Central memory CD4-positive, alpha-beta T cell (primary cell): Measurements from ENCODE around the gene RPLP2.

ENCODE experiments used
- DNase-seq: peaks from one replicate; pipeline ENCODE4 v3.0.0; 2022

Gene RPLP2

GRCh38 chr11:792535-792821 is 17.3 kb upstream of the RPLP2 start:
- DNase-seq: no peak

GRCh38 chr11:792873-793272 is 16.9 kb upstream of the RPLP2 start:
- no peak for DNase-seq

GRCh38 chr11:793556-793955 is 16.2 kb upstream of the RPLP2 start:
- no peak for DNase-seq

GRCh38 chr11:794013-794765 is 15.6 kb upstream of the RPLP2 start:
- no peak for DNase-seq

GRCh38 chr11:794766-795633 is 14.8 kb upstream of the RPLP2 start:
- DNase-seq: no peak

GRCh38 chr11:795634-796564 is 13.9 kb upstream of the RPLP2 start:
- DNase-seq: peak; percentile 71

GRCh38 chr11:796565-797295 is 13.0 kb upstream of the RPLP2 start:
- no peak for DNase-seq

GRCh38 chr11:797296-798092 is 12.3 kb upstream of the RPLP2 start:
- DNase-seq: peak; percentile 72

- DNase-seq: peak; percentile 80
These were observed 11.6 kb upstream of the RPLP2 start, which contains the start of gene SLC25A22 for GRCh38 chr11:798093-798713. TSS of gene SLC25A22 (minus strand) at chr11:798281. CDS start at chr11:795006, 3,275 bp downstream.

GRCh38 chr11:799641-800316 is 10.0 kb upstream of the RPLP2 start:
- DNase-seq: no peak

- no peak for DNase-seq
These were observed 9.3 kb upstream of the RPLP2 start for GRCh38 chr11:800473-800872.

GRCh38 chr11:801097-801780 is 8.5 kb upstream of the RPLP2 start:
- no peak for DNase-seq

- DNase-seq: no peak
These were observed 7.6 kb upstream of the RPLP2 start for GRCh38 chr11:802018-802617.

- no peak for DNase-seq
These were observed 6.9 kb upstream of the RPLP2 start for GRCh38 chr11:802693-803466.

GRCh38 chr11:803467-803742 is 6.4 kb upstream of the RPLP2 start:
- DNase-seq: no peak

- no peak for DNase-seq
These were observed 5.8 kb upstream of the RPLP2 start for GRCh38 chr11:803770-804598.

- no peak for DNase-seq
These were observed 5.2 kb upstream of the RPLP2 start for GRCh38 chr11:804599-804964.
